IMR-90 (cell line): ENCODE data around the gene MAGI2.

Source experiments
- MXI1 ChIP-seq: IDR thresholded peaks from 2 replicates; pipeline ENCODE4 v1.6.1; 2012; ENCODE audit warnings: low read depth, mild to moderate bottlenecking, low read length, moderate library complexity, borderline replicate concordance
- POLR2A ChIP-seq: IDR thresholded peaks from 2 replicates; pipeline ENCODE4 v1.6.1; 2012; ENCODE audit warnings: mild to moderate bottlenecking, low read depth, low read length
- TF ChIP-seq, protein P1 (sequence below): conservative IDR thresholded peaks from 2 replicates; pipeline ENCODE4 v1.5.1; 2012; ENCODE audit warnings: mild to moderate bottlenecking, low read depth, low read length, improper control_type of control experiment

DNA sequence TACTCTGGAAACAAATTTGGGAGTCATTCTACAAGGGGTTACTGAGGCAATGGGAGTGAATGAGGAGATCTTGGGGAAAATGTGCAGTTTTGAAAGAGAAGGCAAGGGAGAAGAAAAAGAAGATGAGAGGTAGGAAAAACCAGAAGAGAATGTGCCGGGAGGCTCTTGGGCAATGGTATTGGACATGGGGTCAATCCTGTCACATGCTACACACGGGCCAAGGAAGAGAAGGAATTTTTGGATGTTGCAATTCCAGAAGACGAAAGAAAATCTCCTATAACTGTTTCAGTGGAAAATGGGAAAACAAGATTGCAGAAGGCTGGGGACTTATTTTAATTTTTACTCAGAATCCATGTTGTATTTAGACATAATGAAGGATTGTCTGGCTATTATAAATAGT is 1039.9 kb downstream of the MAGI2 start:
- TF ChIP-seq POLR2A (no peak), MXI1 (no peak)
- TF ChIP-seq, protein P1, sequence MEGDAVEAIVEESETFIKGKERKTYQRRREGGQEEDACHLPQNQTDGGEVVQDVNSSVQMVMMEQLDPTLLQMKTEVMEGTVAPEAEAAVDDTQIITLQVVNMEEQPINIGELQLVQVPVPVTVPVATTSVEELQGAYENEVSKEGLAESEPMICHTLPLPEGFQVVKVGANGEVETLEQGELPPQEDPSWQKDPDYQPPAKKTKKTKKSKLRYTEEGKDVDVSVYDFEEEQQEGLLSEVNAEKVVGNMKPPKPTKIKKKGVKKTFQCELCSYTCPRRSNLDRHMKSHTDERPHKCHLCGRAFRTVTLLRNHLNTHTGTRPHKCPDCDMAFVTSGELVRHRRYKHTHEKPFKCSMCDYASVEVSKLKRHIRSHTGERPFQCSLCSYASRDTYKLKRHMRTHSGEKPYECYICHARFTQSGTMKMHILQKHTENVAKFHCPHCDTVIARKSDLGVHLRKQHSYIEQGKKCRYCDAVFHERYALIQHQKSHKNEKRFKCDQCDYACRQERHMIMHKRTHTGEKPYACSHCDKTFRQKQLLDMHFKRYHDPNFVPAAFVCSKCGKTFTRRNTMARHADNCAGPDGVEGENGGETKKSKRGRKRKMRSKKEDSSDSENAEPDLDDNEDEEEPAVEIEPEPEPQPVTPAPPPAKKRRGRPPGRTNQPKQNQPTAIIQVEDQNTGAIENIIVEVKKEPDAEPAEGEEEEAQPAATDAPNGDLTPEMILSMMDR = no peak
